ENCODE results near the gene AMDHD2.
"Not testable (repeated sequence)": the region's sequence is repeated elsewhere in the genome, so short reads cannot be mapped to it uniquely, and the experiment has no call there.

Gene AMDHD2

DNA sequence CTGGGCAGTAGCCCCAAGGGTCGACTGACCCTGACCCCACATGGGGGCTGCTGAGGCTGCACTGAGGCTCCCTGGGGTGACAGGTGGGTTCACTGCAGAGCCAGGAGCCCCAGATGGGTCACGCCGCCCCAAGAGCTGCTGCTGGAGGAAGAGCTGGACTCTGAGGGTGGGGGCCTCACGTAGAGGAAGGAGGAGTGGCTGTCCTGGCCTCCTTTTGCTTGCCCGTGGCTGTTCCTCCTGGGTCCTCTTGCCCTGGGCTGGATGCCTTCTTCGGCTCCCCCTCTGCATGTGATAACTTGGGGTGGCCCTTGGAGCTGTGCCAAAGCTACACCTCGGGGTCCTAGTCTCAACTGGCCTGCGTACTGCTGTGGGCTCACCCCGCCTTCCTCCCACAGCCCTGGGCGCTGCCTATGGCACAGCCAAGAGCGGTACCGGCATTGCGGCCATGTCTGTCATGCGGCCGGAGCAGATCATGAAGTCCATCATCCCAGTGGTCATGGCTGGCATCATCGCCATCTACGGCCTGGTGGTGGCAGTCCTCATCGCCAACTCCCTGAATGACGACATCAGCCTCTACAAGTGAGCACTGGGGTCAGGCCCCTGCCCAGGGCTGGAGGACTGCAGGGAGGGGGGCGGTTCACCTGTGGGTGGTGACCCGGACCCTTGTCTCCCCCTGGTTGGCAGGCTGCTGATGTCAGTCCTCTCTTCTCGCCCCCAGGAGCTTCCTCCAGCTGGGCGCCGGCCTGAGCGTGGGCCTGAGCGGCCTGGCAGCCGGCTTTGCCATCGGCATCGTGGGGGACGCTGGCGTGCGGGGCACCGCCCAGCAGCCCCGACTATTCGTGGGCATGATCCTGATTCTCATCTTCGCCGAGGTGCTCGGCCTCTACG, 1.1 kb upstream of the AMDHD2 start:
- DNase-seq: no peak

DNA sequence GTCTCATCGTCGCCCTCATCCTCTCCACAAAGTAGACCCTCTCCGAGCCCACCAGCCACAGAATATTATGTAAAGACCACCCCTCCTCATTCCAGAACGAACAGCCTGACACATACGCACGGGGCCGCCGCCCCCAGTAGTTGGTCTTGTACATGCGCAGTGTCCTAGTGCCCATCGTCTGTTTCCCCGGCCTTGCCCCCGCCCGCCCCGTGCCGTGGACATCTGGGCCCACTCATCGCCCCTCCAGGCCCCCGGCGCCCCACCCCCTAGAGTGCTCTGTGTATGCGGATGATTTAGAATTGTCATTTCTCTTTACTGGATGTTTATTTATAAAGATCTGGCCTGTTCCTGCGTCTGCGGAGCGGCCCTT, 475 bp upstream of the AMDHD2 start:
- no peak for DNase-seq

DNA sequence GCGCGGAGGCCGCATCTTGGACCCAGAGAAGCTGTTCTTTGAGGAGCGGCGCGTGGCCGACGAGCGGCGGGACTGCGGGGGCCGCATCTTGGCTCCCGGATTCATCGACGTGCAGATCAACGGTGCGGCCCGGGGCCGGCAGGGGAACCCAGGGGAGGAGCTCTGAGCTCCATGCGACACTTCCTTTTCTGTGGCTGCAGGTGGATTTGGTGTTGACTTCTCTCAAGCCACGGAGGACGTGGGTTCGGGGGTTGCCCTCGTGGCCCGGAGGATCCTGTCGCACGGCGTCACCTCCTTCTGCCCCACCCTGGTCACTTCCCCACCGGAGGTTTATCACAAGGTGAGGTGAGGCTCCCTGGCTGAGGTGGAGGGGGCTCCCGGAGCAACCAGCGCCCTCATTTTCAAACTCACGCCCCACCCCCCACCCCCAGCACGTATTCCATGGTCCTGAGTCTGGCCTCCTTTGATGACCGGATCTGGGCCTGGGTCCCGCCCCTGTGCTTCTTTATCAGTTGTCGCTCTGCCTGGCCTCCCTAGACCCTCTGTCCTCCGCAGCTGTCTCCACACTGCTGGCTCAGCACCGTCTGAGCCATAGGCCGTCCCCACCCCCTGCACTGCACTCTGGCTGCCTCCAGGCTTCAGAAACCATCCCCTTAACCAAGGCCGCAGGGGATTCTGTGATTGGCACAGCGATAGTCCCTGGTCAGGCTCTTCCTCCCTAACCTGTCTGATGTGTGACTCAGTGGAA, 787 bp downstream of the AMDHD2 start:
- no peak for DNase-seq

DNA sequence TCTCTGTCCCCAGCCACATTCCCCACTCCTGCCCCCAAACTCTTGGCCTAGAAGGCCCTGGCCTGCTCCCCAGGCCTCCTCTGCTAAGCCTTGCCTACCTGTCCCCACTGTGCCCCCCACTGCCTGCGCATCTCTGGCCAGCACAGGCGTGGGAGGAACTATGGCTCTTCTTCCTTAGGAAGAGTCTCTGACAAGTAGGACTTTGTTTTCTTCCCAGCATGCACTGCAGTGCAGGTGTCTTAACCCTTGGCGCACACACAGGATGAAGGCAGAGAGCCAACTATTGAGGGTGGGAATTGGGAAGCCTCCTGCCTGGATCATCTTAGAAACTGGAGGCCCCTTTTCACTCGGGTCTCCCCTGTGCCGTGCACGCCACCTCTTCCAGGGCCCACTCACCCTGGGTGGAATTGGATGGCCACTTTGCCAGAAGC, 3.6 kb downstream of the AMDHD2 start:
- DNase-seq: no peak

DNA sequence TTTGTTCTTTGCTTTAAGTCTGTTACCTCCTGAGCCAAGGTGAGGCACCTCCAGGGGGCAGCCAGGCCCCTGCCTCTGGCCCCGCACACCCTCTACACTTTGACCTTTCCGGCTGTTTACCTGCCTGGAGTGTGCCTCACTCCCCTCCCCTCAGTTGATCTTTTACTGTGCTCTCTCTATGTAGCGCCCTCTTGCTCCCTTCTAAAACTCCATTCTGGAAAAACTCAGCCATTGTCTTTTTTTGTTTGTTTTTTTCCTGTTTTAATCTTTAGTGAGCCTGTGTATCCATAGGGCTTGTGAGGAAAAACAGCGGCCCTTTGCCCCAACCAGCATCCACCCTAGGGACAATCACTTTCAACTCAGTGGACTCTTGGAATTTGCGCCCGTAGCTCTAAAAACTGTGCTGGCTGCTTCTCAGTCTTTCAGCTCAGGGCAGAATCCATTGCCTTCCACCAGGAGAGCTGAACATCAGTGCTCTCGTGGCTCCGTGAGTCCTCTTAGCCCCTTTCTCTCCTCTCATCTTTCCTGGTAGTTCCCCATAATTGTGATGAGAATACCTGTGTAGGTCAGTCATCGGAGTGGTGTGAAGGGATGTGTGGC, 4.3 kb downstream of the AMDHD2 start:
- DNase-seq: no peak

DNA sequence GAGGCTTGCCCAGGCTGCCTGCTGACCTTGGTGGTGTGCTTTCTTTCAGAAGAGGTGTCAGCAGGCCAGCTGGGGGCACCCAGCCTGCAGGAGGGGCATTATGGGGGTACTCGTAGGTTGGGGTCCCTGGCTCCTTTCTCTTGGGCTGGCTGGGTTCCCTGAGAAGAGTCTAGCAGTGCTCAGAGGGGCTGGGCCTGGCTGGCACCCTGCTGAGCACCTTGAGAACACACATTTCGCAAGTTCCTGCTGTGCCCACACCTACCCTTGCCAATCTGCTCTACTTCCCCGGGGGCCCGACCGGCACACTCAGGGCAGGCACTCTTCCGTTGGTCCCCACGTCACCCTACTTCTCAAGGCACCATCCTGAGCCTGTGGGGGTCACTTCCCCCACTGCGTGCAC, 6.0 kb downstream of the AMDHD2 start:
- DNase-seq: no peak

DNA sequence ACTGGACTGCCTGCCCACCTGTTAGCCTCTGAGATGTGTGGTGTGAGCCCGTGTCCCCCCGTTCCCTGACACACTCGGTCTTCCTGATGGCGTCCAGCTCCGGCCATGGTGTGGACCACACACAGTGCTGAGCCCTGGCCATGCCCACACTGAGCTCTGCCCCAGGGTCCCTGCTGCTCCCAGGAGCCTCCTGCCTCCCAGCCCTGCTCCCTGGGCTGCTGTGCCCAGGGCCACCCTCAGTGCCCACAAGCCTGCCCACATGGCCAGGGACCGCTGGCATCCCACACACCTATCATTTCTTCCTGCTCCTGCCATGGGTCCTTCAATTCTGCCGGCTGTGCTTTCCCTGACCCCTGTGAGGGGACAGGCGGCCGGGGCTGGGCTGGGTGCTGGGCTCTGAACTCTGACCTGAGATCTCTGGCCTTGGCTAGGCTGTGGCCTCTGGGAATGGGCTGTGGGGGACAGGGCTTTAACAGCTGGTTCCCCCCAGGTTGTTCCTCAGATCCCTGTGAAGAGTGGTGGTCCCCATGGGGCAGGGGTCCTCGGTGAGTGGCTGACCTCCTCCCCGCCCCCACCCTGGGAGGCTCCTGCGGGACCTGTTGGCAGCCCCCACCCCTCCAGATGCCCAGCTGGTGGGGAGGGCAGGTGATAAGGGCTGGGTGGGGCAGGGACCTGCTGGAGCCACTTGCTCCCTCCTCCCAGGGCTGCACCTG, 7.1 kb downstream of the AMDHD2 start:
- no peak for DNase-seq

DNA sequence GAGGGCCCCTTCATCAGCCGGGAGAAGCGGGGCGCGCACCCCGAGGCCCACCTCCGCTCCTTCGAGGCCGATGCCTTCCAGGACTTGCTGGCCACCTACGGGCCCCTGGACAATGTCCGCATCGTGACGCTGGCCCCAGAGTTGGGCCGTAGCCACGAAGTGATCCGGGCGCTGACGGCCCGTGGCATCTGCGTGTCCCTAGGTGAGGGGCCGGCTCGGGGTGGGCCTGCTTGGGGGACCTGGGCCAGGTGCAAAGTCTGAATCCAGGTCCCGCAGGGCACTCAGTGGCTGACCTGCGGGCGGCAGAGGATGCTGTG, 7.6 kb downstream of the AMDHD2 start:
- DNase-seq: no peak

DNA sequence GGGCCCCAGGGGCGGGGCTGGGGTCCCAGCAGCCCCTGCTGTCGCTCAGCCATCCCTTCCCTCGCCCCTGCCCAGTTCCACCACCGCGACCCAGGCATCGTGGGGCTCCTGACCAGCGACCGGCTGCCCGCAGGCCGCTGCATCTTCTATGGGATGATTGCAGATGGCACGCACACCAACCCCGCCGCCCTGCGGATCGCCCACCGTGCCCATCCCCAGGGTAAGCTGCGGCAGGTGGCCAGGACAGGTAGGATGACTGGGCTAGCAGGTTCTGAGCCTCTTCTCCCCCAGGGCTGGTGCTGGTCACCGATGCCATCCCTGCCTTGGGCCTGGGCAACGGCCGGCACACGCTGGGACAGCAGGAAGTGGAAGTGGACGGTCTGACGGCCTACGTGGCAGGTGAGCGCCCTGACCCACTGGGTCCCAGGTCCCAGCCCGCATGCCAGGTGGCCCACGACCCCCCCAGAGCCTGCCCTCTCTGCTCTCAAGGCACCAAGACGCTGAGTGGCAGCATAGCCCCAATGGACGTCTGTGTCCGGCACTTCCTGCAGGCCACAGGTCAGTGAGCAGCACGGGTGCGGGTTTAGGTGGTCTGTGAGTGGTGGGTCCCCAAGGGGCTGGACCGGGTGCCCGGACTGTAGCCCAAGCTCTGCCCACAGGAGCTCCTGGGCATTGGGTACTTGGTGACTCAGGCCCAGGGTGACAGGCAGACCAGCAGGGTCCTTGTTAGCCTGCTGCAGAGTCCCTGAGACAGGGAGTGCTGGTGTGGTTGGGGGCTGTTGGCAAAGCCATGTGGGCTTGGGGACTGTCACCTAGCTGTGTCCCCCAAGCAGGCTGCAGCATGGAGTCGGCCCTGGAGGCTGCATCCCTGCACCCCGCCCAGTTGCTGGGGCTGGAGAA, 8.2 kb downstream of the AMDHD2 start:
- no peak for DNase-seq

DNA sequence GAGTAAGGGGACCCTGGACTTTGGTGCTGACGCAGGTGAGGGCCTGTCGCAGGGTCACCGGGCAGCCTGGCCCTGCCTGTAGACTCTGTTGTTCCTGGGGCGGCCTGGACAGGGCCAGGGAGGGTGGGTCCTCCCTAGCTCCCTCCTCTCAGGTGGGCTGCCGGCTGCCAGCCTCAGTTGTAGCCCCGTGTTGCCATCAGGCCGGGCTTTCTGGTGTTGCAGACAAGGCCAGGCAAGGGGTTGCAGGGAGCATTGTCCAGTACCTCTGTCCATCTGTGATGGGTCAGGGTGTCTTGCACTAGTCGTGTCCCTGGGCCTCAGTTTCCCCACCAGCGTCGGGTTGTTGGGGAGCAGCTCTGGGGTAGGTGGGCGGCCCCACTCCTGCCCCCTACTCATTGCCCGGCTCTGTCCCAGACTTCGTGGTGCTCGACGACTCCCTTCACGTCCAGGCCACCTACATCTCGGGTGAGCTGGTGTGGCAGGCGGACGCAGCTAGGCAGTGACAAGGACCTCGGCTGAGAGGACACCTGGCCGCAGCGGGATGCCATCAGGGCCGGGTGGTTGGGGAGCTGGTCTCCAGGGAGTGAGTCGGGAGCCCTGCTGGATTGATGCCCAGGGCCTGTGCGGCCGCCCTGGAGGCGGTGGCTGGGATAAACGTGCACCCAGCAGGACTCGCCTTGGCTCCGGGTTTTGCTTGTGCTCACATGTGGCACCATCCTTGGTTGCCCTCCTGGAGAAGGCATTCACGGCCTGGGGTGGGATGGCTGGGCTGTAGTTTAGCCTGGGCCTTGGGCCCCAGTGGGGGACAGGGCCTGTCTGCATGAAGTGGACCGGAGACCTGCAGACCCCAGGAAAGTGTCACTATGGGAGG, 9.1 kb downstream of the AMDHD2 start:
- DNase-seq: no peak

DNA sequence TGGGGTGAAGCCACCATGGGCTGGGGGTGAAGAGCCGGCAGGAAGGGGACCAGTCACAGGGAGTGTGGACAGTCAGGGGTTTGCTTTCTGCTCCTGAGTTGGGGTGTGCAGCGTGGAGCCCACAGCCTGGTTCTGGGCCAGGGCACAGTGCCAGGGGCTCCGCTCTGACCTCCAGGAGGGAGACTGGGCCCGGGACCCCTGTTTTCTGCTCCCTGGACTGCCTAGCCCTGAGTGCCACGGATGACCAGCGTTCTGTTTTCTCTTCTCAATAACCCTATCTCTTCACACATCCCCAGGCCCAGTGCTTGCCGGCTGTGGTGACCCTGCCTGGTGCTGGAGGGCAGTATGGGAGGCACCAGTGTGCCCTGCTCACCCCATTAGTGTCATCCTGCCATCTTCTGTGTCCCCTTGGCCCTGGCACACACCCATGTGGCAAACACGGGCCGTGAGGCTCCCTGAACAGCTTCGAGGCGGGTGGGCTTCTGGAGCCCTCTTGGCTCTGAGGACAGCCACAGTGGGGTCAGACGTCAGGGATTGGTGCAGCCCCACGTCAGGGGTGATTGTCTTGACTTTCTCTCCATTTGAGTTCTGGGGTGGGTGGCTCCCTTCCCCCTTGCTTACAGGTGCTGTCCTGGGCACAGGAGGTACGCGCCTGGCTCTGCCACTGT, 9.9 kb downstream of the AMDHD2 start:
- no peak for DNase-seq

DNA sequence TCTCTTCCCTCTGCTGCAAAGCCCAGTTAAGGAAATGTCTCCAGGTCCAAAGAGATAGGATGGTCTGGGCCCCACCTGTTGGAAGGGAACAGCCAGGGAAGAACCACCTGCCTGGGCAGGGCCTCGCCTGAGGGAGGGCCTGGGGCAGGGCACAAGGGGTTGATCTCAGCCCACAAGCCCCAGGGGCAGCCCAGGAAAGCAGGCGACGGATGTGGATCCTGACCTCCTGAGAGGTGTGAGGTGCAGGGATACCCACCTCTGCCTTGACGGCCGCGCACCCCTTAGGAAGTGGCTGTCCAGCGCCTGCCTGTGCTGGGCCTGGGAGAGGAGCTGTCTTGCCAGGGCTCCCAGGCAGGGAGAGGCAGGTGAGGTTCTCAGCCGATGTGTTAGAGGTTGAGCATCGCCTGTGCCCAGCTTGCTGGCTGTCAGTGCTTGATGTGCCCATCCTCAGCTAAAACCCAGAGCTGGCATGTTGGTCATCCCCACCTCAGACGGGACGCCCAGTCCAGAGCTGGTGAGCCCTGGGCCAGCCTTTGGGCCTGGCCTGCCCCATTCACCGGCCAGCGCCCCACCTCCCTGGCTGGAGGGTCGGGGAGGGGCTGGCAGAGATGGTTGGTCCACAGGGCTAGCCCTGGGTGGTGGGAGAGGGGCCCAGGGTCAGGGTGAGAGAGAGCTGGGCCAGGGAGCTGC, 10.6 kb downstream of the AMDHD2 start:
- no peak for DNase-seq

DNA sequence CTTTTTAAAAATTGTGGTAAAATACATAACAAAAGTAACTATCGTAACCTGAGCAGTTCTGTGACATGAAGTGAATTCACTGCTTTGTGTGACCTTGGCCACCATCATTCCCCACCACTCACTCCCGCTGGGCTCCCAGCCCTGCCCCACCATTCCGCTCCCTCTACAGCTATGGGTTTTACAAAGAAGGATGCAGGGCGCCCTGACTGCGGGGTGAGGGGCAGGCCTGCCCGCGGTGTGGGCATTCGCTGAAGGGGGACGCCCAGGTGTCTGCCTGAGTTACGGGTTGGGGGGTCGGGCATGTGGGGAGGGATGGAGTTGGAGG, 11.2 kb downstream of the AMDHD2 start, which contains the start of gene CEMP1:
CEMP1 (minus strand) TSS at position 38 of the 325 bp plus-strand sequence. CDS start 335 bp downstream, outside the sequence.
- DNase-seq: no peak

DNA sequence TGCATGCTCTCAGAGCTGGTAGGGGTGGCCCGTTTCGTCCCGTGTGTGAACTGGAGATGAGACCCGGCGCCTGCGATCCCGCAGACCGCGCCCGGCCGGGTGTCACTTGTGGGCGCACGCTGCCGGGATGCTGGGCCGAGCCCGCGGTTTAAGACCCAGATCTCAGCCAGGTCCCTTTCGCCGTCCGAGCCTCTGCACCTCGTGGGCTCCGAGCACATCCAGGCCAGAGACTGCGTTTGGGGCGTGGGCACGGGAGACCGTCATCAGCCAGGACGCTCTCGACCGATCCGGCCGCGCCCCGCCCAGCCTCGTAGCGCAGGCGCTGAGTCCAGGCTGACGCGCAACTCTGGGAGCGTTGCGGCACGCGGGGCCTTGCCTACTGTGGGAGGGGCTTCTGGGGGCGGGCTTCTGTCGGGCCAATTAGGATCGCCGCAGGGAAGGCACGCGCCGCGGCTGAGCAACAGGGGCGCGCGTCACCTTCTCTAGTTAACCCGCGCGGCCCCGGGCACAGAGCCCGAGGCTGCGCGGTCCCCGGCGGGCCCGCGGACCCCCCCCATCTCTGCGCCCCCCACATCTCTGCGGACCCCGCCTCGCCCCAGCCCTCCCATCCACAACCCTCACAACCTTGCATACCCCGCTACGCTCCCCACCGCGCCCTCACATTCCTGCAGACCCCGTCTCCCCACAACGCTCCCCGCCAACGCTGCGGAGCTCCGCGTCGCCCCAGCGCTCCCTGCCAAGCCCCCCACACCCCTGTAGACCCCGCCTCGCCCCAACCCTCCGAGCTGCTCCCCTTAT, 11.7 kb downstream of the AMDHD2 start:
- peak; percentile 86 to 88 for DNase-seq

DNA sequence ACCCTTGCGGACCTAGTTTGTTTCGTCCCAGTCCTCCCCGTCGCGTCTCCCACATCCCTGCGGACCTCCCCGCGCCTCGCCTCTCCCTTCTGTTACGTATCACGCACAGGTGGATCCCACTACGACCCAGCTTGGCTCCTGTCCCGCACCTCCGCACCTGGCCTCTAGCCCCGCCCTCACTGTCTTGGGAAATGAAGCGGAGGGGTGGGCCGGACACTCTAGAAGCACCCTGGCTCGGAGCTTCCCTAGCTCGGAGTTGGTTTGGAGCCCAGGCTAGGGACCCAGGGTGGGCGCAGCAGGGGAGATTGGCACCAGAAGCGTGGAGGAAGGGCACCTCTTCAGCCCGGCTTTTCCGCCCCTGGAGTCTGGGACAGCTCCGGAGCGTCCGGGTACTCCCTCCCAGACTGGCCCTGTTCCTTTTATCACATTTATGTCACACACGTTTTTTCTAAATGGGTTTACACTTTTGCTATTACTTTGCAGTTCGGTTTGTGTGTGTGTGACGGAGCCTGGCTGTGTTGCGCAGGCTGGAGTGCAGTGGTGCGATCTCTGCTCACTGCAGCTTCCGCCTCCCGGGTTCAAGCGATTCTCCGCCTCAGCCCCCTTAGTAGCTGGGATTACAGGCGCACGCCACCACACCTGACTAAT, 12.4 kb downstream of the AMDHD2 start:
- peak in 1 of 2 donors; percentile 28 for DNase-seq

DNA sequence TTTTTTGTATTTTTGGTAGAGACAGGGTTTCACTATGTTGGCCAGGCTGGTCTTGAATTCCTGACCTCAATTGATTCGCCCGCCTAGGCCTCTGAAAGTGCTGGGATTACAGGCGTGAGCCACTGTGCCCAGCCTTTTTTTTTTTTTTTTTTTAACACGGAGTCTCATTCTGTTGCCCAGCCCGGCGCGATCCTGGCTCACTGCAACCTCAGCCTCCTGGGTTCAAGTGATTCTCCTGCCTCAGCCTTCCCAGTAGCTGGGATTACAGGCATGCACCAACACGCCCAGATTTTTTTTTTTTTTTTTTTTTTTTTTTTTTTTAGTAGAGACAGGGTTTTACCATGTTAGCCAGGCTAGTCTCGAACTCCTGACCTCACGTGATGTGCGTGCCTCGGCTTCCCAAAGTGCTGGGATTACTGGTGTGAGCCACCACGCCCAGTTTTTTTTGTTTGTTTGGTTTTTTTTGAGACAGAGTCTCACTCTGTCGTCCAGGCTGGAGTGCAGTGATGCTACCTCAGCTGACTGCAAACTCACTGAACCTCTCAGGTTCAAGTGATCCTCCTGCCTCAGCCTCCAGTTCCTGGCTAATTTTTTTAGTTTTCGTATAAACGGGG, 13.1 kb downstream of the AMDHD2 start:
- DNase-seq: not testable (repeated sequence)

DNA sequence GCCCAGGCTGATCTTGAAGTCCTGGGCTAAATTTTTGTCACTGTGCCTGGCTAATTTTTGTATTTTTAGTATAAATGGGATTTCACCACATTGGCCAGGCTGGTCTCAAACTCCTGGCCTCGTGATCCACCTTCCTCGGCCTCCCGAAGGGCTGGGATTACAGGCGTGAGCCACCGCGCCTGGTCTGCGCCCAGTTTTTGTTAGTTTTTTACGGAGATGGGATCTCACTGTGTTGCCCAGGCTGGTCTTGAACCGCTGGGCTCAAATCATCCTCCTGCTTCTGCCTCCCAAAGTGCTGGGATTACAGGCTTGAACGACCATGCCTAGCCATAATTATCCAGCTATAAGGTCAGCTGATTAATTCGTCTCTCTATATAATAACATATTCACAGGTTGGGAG, 13.7 kb downstream of the AMDHD2 start:
- DNase-seq: no peak

DNA sequence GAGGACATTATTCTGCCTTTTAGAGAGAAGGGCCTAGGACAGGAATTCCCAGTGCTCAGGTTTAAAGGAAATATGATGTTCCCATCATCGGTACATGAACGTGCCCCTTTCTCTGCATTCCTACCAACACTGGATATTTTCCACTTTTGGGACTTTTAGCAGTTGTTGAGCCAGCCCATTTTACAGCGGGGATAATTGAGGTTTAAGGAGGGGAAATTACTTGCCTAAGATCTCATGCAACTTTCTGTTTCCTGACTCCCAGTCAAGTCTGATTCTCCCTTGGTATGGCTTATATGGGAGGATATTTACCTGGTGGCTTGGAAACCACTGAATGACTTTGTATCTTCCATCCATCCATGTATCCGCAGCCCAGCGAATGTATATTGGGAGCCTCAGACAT, 14.2 kb downstream of the AMDHD2 start:
- DNase-seq: not testable (repeated sequence)
